ENCODE data around the gene DIAPH2.

The DIAPH2 gene

GRCh38 chrX:96756491-96756890, 71.8 kb downstream of the DIAPH2 start:
- no peak for TF ChIP-seq CTCF (IDR thresholded peaks at IDR 0.05)

- TF ChIP-seq CTCF (IDR thresholded peaks at IDR 0.05), result no peak
These were observed 76.9 kb downstream of the DIAPH2 start for GRCh38 chrX:96761566-96761965.

- no peak for TF ChIP-seq CTCF (IDR thresholded peaks at IDR 0.05)
These were observed 79.0 kb downstream of the DIAPH2 start for GRCh38 chrX:96763608-96764007.

- no peak for TF ChIP-seq CTCF (IDR thresholded peaks at IDR 0.05)
These were observed 80.2 kb downstream of the DIAPH2 start for GRCh38 chrX:96764864-96765263.

GRCh38 chrX:96770315-96770714, 85.7 kb downstream of the DIAPH2 start:
- peak; percentile 40; the same call in 1 of the 2 replicates for TF ChIP-seq CTCF (IDR thresholded peaks at IDR 0.05)

- TF ChIP-seq CTCF (IDR thresholded peaks at IDR 0.05), result no peak
These were observed 86.8 kb downstream of the DIAPH2 start for GRCh38 chrX:96771486-96771885.

GRCh38 chrX:96774116-96774515, 89.5 kb downstream of the DIAPH2 start:
- TF ChIP-seq CTCF (IDR thresholded peaks at IDR 0.05), result no peak

GRCh38 chrX:96776966-96777365, 92.3 kb downstream of the DIAPH2 start:
- no peak for TF ChIP-seq CTCF (IDR thresholded peaks at IDR 0.05)
